Measurements from ENCODE around the gene PEX13.

PEX13 gene

DNA sequence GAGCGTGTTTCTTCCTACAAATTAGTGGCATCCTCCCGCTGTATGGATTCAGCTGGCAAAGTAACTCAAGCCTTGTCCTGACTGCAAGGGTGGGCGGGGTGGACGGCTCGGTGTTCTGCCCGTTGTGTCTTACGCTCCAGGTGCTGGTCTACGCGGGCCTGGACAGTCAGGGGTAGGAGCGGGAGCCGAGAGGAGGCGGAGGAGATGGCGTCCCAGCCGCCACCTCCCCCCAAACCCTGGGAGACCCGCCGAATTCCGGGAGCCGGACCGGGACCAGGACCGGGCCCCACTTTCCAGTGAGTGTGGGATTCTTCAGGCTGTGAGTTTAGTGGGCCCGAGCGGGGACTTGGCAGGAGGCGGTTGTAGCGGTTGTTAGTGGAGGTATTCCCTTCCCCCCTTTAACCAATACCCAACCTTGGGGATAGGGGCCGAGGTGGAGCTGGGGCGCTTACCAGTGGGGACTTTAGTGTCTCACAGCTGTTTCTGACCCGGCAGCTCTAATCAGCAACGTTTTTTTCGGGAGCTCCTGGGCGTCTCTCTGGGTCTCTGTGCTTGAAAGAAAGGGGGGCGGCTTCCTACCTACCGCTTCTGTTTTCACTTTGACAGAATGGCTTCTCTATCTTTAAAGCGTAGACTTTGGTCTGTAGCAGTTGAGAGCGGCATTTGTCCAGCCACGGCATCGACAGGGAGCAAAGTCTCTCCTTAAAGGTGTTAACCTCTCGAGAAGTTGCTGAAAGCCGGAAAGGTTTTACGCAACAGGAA is at the start of gene PEX13, which contains the start of gene PUS10:
Gene PEX13 (plus strand): TSS at position 165 of the 762 bp plus-strand sequence. CDS start 40 bp downstream, at position 205.
Gene PUS10 (minus strand): TSS at position 700 of the 762 bp plus-strand sequence. CDS start 6,365 bp downstream, outside the sequence.
- ChIA-PET CTCF (interaction anchor here (1.0 to 1.8 kb wide), 3 partner anchors 19 to 310 kb away, joined by 3 to 6 read pairs (median 3); no protein-coding TSS in a partner anchor), POLR2A (no interaction called here)
- TF ChIP-seq, protein P1, sequence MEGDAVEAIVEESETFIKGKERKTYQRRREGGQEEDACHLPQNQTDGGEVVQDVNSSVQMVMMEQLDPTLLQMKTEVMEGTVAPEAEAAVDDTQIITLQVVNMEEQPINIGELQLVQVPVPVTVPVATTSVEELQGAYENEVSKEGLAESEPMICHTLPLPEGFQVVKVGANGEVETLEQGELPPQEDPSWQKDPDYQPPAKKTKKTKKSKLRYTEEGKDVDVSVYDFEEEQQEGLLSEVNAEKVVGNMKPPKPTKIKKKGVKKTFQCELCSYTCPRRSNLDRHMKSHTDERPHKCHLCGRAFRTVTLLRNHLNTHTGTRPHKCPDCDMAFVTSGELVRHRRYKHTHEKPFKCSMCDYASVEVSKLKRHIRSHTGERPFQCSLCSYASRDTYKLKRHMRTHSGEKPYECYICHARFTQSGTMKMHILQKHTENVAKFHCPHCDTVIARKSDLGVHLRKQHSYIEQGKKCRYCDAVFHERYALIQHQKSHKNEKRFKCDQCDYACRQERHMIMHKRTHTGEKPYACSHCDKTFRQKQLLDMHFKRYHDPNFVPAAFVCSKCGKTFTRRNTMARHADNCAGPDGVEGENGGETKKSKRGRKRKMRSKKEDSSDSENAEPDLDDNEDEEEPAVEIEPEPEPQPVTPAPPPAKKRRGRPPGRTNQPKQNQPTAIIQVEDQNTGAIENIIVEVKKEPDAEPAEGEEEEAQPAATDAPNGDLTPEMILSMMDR (IDR thresholded peaks at IDR 0.05; ENCODE audit: control extremely low read depth, extremely low read depth, low read depth, missing control alignments) = no peak
- peak; percentile 81 for DNase-seq (ENCODE audit: extremely low spot score)

DNA sequence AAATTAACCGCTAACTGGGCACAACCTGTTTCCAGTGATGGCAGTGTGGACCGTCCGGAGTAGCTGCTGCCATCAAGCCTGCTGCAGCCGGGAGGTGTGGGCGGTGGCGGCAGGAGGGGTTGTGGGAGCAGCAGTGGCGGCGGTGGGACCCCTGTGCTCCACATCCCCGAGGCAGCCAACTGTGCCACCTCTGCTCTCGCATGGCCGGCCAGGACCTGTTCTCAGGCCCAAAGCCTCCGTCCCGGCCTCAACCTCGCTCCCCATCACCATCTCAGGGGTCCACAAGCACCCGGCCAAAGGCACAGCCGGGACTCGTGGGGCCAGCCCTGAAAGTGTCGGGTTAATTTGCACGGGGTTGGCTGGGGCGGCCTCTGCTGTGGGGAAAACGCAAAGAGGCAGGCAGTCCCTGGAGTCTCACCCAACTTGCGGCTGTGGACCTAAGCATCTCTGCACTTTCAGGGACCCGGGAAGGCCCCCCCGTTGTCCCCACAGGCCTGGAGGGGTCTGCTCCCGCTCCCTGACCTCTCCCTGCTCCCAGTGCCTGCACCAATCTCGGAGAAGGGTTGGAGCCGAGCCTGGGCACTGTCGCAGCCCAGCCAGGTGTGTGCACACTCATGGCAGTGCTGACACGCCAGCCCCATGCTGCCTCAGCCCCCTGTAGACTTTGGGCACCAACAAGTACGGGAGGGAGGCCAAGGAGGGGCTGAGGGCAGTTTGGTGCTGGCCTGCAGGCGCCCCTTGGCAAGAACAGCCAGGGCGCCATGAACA is 44.4 kb upstream of the PEX13 start:
- CTCF ChIA-PET = interaction anchor here (0.6 to 3.1 kb wide), 10 partner anchors 8 to 266 kb away, joined by 3 to 22 read pairs (median 3); no protein-coding TSS in a partner anchor
- POLR2A ChIA-PET = no interaction called here
- DNase-seq (ENCODE audit: extremely low spot score) = no peak
- TF ChIP-seq, protein P1 (IDR thresholded peaks at IDR 0.05; ENCODE audit: control extremely low read depth, extremely low read depth, low read depth, missing control alignments) = no peak

- CTCF ChIA-PET = interaction anchor here (0.8 to 3.1 kb wide), 8 partner anchors 9 to 266 kb away, joined by 3 to 22 read pairs (median 4); no protein-coding TSS in a partner anchor
- TF ChIP-seq, protein P1 (IDR thresholded peaks at IDR 0.05; ENCODE audit: control extremely low read depth, extremely low read depth, low read depth, missing control alignments) = no peak
- POLR2A ChIA-PET = interaction anchor here (0.7 kb wide), 1 partner anchor 217 kb away, joined by 3 read pairs; the partner anchor contains the start of gene PAPOLG
- DNase-seq (ENCODE audit: extremely low spot score) = no peak
Measured at GRCh38 chr2:60973705-60974104, 43.8 kb upstream of the PEX13 start.

GRCh38 chr2:60974652-60975051 is 42.9 kb upstream of the PEX13 start:
- no peak for DNase-seq (ENCODE audit: extremely low spot score)
- ChIA-PET CTCF (interaction anchor here (1.3 to 3.1 kb wide), 5 partner anchors 8 to 166 kb away, joined by 4 to 22 read pairs (median 4); no protein-coding TSS in a partner anchor), POLR2A (interaction anchor here (0.7 kb wide), 2 partner anchors 218 to 790 kb away, joined by 3 to 4 read pairs; partner anchors contain the start of gene PAPOLG)
- TF ChIP-seq, protein P1 (IDR thresholded peaks at IDR 0.05; ENCODE audit: control extremely low read depth, extremely low read depth, low read depth, missing control alignments) = no peak

DNA sequence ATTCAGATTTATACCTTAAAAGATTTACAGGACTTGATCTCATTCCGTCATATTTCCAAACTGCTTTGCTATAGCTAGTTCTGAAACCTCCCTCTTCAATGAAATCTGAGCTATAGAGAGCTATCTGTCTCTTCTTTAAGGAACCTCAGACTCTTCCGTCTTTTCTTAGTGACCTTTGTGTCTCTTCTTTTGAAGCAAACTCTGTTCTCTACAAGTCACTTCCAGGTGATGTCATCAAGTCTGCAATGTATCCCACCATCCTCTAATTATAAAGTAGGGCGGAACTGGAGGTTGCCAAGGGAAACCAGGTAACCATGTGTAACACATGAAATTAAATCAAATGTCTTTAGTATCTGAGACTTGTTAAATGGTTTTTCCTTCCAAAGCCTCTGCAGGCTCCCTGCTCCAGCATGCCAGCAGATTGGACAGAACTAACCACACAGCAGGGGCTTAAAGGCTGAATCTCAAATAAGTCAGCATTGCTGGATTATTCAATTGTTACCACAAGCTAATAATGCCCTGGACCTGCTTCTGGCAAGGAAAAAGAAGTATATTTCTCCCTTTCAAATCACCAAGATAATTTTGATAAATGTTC is 41.2 kb upstream of the PEX13 start:
- ChIA-PET CTCF (interaction anchor here (1.4 to 3.1 kb wide), 3 partner anchors 16 to 23 kb away, joined by 3 to 22 read pairs (median 5); no protein-coding TSS in a partner anchor), POLR2A (no interaction called here)
- DNase-seq (ENCODE audit: extremely low spot score) = no peak
- TF ChIP-seq, protein P1 (IDR thresholded peaks at IDR 0.05; ENCODE audit: control extremely low read depth, extremely low read depth, low read depth, missing control alignments) = no peak
